ENCODE measurements around the gene MYO3B. TPM values are rescaled to one million over a fixed set of nuclear protein-coding genes. Genes with fewer than 3 reads are reported as not detected.

MYO3B gene
- total RNA-seq, 1 donor from 2014 or later: not detected

DNA sequence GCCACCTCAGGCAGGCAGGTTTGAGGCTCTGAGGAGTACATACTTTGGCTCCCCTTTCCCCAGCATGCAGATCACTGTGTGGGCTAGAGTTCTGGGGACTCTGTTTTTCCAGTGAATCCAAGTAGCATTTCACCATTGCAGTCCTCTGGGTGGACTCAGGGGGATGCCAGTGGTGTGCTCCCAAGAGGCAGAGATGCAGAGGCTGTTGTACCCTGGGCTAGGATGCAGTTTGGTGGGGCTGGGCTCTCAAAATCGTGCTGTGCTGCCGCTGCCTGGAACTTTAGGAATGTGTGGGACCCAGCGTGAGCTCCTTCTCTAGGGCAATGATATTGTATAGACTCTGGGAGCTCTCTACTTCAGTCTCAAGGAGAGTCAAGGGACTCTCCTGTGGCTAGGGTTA is 104.9 kb downstream of the MYO3B start:
- H3K9me3 Mint-ChIP-seq (ENCODE audit: low read depth): peaks cover 20% of the 10 kb centered on the region
- H3K36me3 Mint-ChIP-seq (ENCODE audit: low read depth): no peaks in the 10 kb centered on the region
- no peak overlapping the region for H3K27ac Mint-ChIP-seq (ENCODE audit: unreplicated experiment)
- peaks cover 19% of the 10 kb centered on the region for H3K27me3 Mint-ChIP-seq (ENCODE audit: low read depth)
- TF ChIP-seq, protein P1, sequence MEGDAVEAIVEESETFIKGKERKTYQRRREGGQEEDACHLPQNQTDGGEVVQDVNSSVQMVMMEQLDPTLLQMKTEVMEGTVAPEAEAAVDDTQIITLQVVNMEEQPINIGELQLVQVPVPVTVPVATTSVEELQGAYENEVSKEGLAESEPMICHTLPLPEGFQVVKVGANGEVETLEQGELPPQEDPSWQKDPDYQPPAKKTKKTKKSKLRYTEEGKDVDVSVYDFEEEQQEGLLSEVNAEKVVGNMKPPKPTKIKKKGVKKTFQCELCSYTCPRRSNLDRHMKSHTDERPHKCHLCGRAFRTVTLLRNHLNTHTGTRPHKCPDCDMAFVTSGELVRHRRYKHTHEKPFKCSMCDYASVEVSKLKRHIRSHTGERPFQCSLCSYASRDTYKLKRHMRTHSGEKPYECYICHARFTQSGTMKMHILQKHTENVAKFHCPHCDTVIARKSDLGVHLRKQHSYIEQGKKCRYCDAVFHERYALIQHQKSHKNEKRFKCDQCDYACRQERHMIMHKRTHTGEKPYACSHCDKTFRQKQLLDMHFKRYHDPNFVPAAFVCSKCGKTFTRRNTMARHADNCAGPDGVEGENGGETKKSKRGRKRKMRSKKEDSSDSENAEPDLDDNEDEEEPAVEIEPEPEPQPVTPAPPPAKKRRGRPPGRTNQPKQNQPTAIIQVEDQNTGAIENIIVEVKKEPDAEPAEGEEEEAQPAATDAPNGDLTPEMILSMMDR (IDR thresholded peaks at IDR 0.05): no peak
- no peak for DNase-seq (ENCODE audit: low spot score)
- no peak overlapping the region for H3K4me3 Mint-ChIP-seq (ENCODE audit: unreplicated experiment)
- no peaks in the 10 kb centered on the region for H3K4me1 Mint-ChIP-seq (ENCODE audit: low read depth)

DNA sequence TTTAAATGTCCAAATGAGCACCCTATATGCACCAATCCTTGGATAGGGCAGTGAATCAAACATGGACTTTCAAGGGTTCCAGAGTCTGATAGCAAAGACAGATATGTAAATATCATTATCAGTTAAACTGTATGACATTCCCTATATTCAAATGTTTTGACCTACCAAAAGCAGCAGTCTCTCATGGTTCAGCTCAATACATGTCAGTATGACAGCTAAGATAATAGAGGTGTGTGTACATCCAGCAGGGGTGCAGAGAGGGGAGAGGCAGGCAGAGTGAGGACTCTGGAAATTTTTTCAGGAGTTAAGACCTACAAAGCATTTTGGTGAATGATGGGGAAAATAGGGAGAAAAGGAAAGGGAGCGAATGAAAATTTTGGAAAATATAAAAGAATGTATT is 106.3 kb downstream of the MYO3B start:
- H3K4me3 Mint-ChIP-seq (ENCODE audit: unreplicated experiment): no peak overlapping the region
- TF ChIP-seq, protein P1 (IDR thresholded peaks at IDR 0.05): no peak
- H3K27ac Mint-ChIP-seq (ENCODE audit: unreplicated experiment): no peak overlapping the region
- peaks cover 4% of the 10 kb centered on the region for H3K36me3 Mint-ChIP-seq (ENCODE audit: low read depth)
- H3K4me1 Mint-ChIP-seq (ENCODE audit: low read depth): no peaks in the 10 kb centered on the region
- no peak for DNase-seq (ENCODE audit: low spot score)
- H3K27me3 Mint-ChIP-seq (ENCODE audit: low read depth): peaks cover 22% of the 10 kb centered on the region
- H3K9me3 Mint-ChIP-seq (ENCODE audit: low read depth): peaks cover 32% of the 10 kb centered on the region

DNA sequence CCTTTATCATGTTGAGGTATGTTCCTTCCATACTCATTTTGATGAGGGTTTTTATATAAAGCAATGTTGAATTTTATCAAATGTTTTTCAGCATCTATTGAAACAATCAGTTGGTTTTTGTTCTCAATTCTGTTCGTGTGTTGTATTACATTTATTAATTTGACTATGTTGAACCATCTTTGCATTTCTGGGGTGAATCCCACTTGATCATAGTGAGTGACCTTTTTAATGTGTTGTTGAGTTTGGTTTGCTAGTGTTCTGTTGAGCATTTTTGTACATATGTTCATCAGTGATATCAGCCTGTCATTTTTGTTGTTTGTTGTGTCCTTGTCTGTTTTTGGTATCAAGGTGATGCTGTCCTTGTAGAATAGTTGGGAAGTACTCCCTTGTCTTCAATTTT is 110.9 kb downstream of the MYO3B start:
- peaks cover 11% of the 10 kb centered on the region for H3K36me3 Mint-ChIP-seq (ENCODE audit: low read depth)
- H3K27ac Mint-ChIP-seq (ENCODE audit: unreplicated experiment): no peak overlapping the region
- H3K4me3 Mint-ChIP-seq (ENCODE audit: unreplicated experiment): no peak overlapping the region
- H3K9me3 Mint-ChIP-seq (ENCODE audit: low read depth): peaks cover 50% of the 10 kb centered on the region
- peaks cover 32% of the 10 kb centered on the region for H3K27me3 Mint-ChIP-seq (ENCODE audit: low read depth)
- DNase-seq (ENCODE audit: low spot score): no peak
- TF ChIP-seq, protein P1 (IDR thresholded peaks at IDR 0.05): no peak
- H3K4me1 Mint-ChIP-seq (ENCODE audit: low read depth): no peaks in the 10 kb centered on the region

DNA sequence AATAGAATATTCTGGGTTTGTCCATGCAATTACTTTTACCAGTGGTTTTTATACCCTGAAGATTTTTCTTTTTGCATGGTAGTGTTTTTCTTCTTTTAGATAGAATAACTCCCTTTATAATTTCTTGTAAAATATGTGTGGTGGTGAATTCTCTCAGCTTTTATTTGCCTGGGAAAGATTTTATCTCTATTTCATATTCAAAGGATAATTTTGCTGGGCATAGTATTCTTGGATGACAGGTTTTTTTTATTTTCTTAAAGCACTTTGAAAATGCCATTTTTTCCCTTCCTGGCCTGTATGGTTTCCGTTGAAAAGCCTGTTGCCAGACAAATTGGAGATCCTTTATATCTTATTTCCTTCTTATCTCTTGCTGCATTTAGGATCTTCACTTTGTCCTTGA is 113.5 kb downstream of the MYO3B start:
- peaks cover 30% of the 10 kb centered on the region for H3K27me3 Mint-ChIP-seq (ENCODE audit: low read depth)
- H3K9me3 Mint-ChIP-seq (ENCODE audit: low read depth): peaks cover 56% of the 10 kb centered on the region
- no peak for DNase-seq (ENCODE audit: low spot score)
- no peak overlapping the region for H3K27ac Mint-ChIP-seq (ENCODE audit: unreplicated experiment)
- H3K4me1 Mint-ChIP-seq (ENCODE audit: low read depth): no peaks in the 10 kb centered on the region
- peaks cover 13% of the 10 kb centered on the region for H3K36me3 Mint-ChIP-seq (ENCODE audit: low read depth)
- no peak overlapping the region for H3K4me3 Mint-ChIP-seq (ENCODE audit: unreplicated experiment)
- TF ChIP-seq, protein P1 (IDR thresholded peaks at IDR 0.05): no peak

DNA sequence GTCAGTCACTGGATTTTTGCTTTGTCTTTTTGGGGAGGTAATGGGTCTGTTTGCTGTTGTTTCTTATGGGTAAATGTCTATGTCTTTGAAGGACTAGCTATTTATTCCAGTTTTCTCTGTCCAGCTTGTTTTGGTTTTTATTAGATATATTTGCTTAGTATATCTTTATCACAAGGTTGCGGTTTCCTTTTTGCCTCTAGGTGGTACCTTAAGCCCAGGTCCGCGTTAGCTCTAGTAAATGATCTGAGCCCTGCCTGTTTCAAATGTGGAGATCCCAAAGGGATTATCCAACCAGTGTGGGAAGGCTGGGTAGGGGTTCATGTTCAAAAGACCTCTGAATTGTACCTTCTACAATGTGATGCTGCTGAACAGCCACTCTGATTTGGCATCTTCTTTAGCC is 114.5 kb downstream of the MYO3B start:
- Mint-ChIP-seq H3K4me3 (ENCODE audit: unreplicated experiment) (no peak overlapping the region), H3K9me3 (ENCODE audit: low read depth) (peaks cover 53% of the 10 kb centered on the region), H3K36me3 (ENCODE audit: low read depth) (peaks cover 13% of the 10 kb centered on the region), H3K4me1 (ENCODE audit: low read depth) (no peaks in the 10 kb centered on the region), H3K27me3 (ENCODE audit: low read depth) (peaks cover 30% of the 10 kb centered on the region), H3K27ac (ENCODE audit: unreplicated experiment) (no peak overlapping the region)
- no peak for DNase-seq (ENCODE audit: low spot score)
- TF ChIP-seq, protein P1 (IDR thresholded peaks at IDR 0.05): no peak

Measured in chondrocyte (in vitro differentiated cells).